Smooth muscle cell (in vitro differentiated cells): Measurements from ENCODE around the gene MTHFSD. TPM values are rescaled to one million over a fixed set of nuclear protein-coding genes. Genes with fewer than 3 reads are reported as not detected.
A peak's percentile ranks its signal among the peaks of the same experiment; 100 is the strongest.
"Not testable (repeated sequence)": the region's sequence is repeated elsewhere in the genome, so short reads cannot be mapped to it uniquely, and the experiment has no call there.

Experiments
- DNase-seq: peaks from one replicate; lab custom pipeline; 2025; ENCODE audit not compliant: unreplicated experiment; lab: John Stamatoyannopoulos, UW
- H2AFZ ChIP-seq: fragments of 200-600 bp; sonication (generic); 2 replicates; pipeline ENCODE4 v1.6.0; 2016; ENCODE audit warnings: antibody characterized with exemption, low read depth, mild to moderate bottlenecking
- H3F3A ChIP-seq: fragments of 200-600 bp; sonication (generic); 2 replicates; pipeline ENCODE4 v1.6.0; 2017; ENCODE audit warnings: antibody characterized with exemption, low read depth
- H3K27ac ChIP-seq: fragments of 200-600 bp; sonication (generic); 2 replicates; pipeline ENCODE4 v1.5.1; 2016; ENCODE audit warnings: low read depth, mild to moderate bottlenecking
- H3K27me3 ChIP-seq: fragments of 200-600 bp; sonication (generic); 2 replicates; pipeline ENCODE4 v1.6.1; 2016; ENCODE audit warnings: low read depth, mild to moderate bottlenecking
- H3K36me3 ChIP-seq: fragments of 200-600 bp; sonication (generic); 2 replicates; pipeline ENCODE4 v1.5.1; 2016; ENCODE audit warnings: low read depth
- H3K4me1 ChIP-seq: fragments of 200-600 bp; sonication (generic); 2 replicates; pipeline ENCODE4 v1.5.1; 2016; ENCODE audit warnings: low read depth
- H3K4me2 ChIP-seq: fragments of 200-600 bp; sonication (generic); 2 replicates; pipeline ENCODE4 v1.6.0; 2016; ENCODE audit warnings: mild to moderate bottlenecking
- H3K4me3 ChIP-seq: fragments of 200-600 bp; sonication (generic); 2 replicates; pipeline ENCODE4 v1.5.1; 2016; ENCODE audit warnings: mild to moderate bottlenecking
- H3K79me2 ChIP-seq: fragments of 200-600 bp; sonication (generic); 2 replicates; pipeline ENCODE4 v1.6.0; 2016; ENCODE audit warnings: low read depth, mild to moderate bottlenecking
- H3K9ac ChIP-seq: fragments of 200-600 bp; sonication (generic); 2 replicates; pipeline ENCODE4 v1.6.0; 2016; ENCODE audit warnings: low read depth
- H3K9me3 ChIP-seq: fragments of 200-600 bp; sonication (generic); replicated peaks from 2 replicates; pipeline ENCODE4 v1.5.1; 2016; ENCODE audit warnings: low read depth
- H4K20me1 ChIP-seq: fragments of 200-600 bp; sonication (generic); 2 replicates; pipeline ENCODE4 v1.6.0; 2016; ENCODE audit warnings: low read depth
- CTCF ChIP-seq: fragments of 200-600 bp; sonication (generic); IDR thresholded peaks from 2 replicates; pipeline ENCODE4 v1.5.1; 2017; ENCODE audit warnings: borderline replicate concordance, mild to moderate bottlenecking, antibody characterized with exemption; ENCODE audit not compliant: insufficient read depth, poor library complexity, severe bottlenecking
- WGBS: methylation state at CpG from one replicate; pipeline ENCODE4 v1.1.7; 2016; ENCODE audit warnings: low lambda C conversion rate; 5-methylcytosine and 5-hydroxymethylcytosine counted together
- polyA plus RNA-seq: library from polyadenylated mRNA; unstranded; fragments of >200 nt; fragmentation: Nextera tagmentation; extraction: Ambion mirVana; gene quantifications from 2 replicates; pipeline ENCODE4 v1.2.1, GENCODE V29; 2016
- total RNA-seq: library from RNA; depleted of rRNA; stranded (reverse); fragments of >200 nt; gene quantifications from 2 replicates; pipeline ENCODE4 v1.2.3, GENCODE V29; 2014

Gene MTHFSD
- total and polyA plus RNA-seq, 2 experiments from 2014 or later, result 13.3 to 23.0 TPM

- Histone ChIP-seq H3K27ac (no peak overlapping the region), H3K4me2 (no peak overlapping the region), H3K27me3 (peaks cover 6% of the 10 kb centered on the region), H3F3A (no peaks in the 10 kb centered on the region), H3K4me3 (no peak overlapping the region), H3K9ac (no peak overlapping the region), H2AFZ (no peak overlapping the region), H3K36me3 (no peaks in the 10 kb centered on the region), H4K20me1 (no peaks in the 10 kb centered on the region), H3K4me1 (no peaks in the 10 kb centered on the region), H3K79me2 (no peaks in the 10 kb centered on the region), H3K9me3 (no peaks in the 10 kb centered on the region)
- TF ChIP-seq CTCF, result no peak
- WGBS, result 83% methylated on average over 13 of the region's 13 CpGs
- no peak for DNase-seq
These were observed 39.0 kb upstream of the MTHFSD start for GRCh38 chr16:86593913-86594620.

- Histone ChIP-seq H3K9ac (no peak overlapping the region), H4K20me1 (no peaks in the 10 kb centered on the region), H2AFZ (no peak overlapping the region), H3K27me3 (peaks cover 6% of the 10 kb centered on the region), H3K27ac (no peak overlapping the region), H3K9me3 (no peaks in the 10 kb centered on the region), H3K4me1 (no peaks in the 10 kb centered on the region), H3K36me3 (no peaks in the 10 kb centered on the region), H3K4me2 (no peak overlapping the region), H3K4me3 (no peak overlapping the region), H3K79me2 (no peaks in the 10 kb centered on the region), H3F3A (no peaks in the 10 kb centered on the region)
- WGBS, result 96% methylated on average over 4 of the region's 4 CpGs
- DNase-seq, result no peak
- no peak for TF ChIP-seq CTCF
These were observed 36.2 kb upstream of the MTHFSD start for GRCh38 chr16:86591270-86591669.

GRCh38 chr16:86590501-86591144 is 35.6 kb upstream of the MTHFSD start:
- Histone ChIP-seq H3K36me3 (no peaks in the 10 kb centered on the region), H3F3A (no peaks in the 10 kb centered on the region), H3K27ac (peak overlapping the region; percentile 27), H3K4me1 (no peaks in the 10 kb centered on the region), H2AFZ (no peak overlapping the region), H3K27me3 (peaks cover 6% of the 10 kb centered on the region), H3K4me2 (no peak overlapping the region), H3K4me3 (no peak overlapping the region), H4K20me1 (no peaks in the 10 kb centered on the region), H3K9me3 (no peaks in the 10 kb centered on the region), H3K79me2 (no peaks in the 10 kb centered on the region), H3K9ac (no peak overlapping the region)
- DNase-seq, result no peak
- no peak for TF ChIP-seq CTCF
- WGBS, result 69% methylated on average over 4 of the region's 4 CpGs

GRCh38 chr16:86587955-86588354 is 32.9 kb upstream of the MTHFSD start:
- WGBS, result 88% methylated on average over 3 of the region's 3 CpGs
- H3K79me2 ChIP-seq, H3K27ac ChIP-seq, H4K20me1 ChIP-seq, H2AFZ ChIP-seq, H3F3A ChIP-seq, H3K4me1 ChIP-seq, DNase-seq, H3K4me3 ChIP-seq, H3K4me2 ChIP-seq, H3K27me3 ChIP-seq, H3K9me3 ChIP-seq, H3K36me3 ChIP-seq, H3K9ac ChIP-seq: not testable (repeated sequence)
